SU-DHL-6 (cell line): Measurements from ENCODE around the gene ADCY5.

ENCODE experiments used
- H2AFZ ChIP-seq: fragments of 200-600 bp; sonication (generic); 2 replicates; pipeline ENCODE4 v1.6.1; 2014; ENCODE audit warnings: low read depth, mild to moderate bottlenecking, moderate library complexity, mixed read lengths, antibody characterized with exemption, low read length; ENCODE audit not compliant: severe bottlenecking
- H3F3A ChIP-seq: fragments of 200-600 bp; shearing (Covaris generic); 2 replicates; pipeline ENCODE4 v1.6.0; 2016; ENCODE audit warnings: antibody characterized with exemption, mild to moderate bottlenecking; ENCODE audit not compliant: insufficient read depth
- H3K27ac ChIP-seq: fragments of 200-600 bp; sonication (generic); 2 replicates; pipeline ENCODE4 v1.5.1; 2016; ENCODE audit warnings: low read depth, mild to moderate bottlenecking, low read length, moderate library complexity, mixed read lengths
- H3K27me3 ChIP-seq: fragments of 200-600 bp; sonication (generic), shearing (Covaris generic); 2 replicates; pipeline ENCODE4 v1.6.0; 2014; ENCODE audit warnings: mild to moderate bottlenecking, low read length
- H3K36me3 ChIP-seq: fragments of 200-600 bp; sonication (generic); 2 replicates; pipeline ENCODE4 v1.6.1; 2014; ENCODE audit warnings: mild to moderate bottlenecking, low read length, mixed read lengths
- H3K4me2 ChIP-seq: fragments of 300-600, 200-600 bp; shearing (Covaris generic), sonication (generic); 2 replicates; pipeline ENCODE4 v1.6.0; 2014; ENCODE audit warnings: low read length, low read depth, mild to moderate bottlenecking; ENCODE audit not compliant: poor library complexity, severe bottlenecking
- H3K4me3 ChIP-seq: fragments of 200-600 bp; sonication (generic); 2 replicates; pipeline ENCODE4 v1.5.1; 2014; ENCODE audit warnings: antibody characterized with exemption, low read length, mild to moderate bottlenecking, mixed read lengths; ENCODE audit not compliant: insufficient read depth, poor library complexity, severe bottlenecking
- H3K79me2 ChIP-seq: fragments of 200-600 bp; sonication (generic); 2 replicates; pipeline ENCODE4 v1.6.1; 2014; ENCODE audit warnings: mild to moderate bottlenecking, low read length, moderate library complexity; ENCODE audit not compliant: insufficient read depth
- H3K9ac ChIP-seq: fragments of 200-600 bp; sonication (generic); 2 replicates; pipeline ENCODE4 v1.7.0; 2014; ENCODE audit warnings: mild to moderate bottlenecking, low read length
- H3K9me2 ChIP-seq: fragments of 200-600 bp; sonication (generic); replicated peaks from 2 replicates; pipeline ENCODE4 v1.6.1; 2014; ENCODE audit warnings: low read length; ENCODE audit not compliant: insufficient read depth
- H3K9me3 ChIP-seq: fragments of 200-600 bp; sonication (generic); 2 replicates; pipeline ENCODE4 v1.6.1; 2014; ENCODE audit warnings: low read length, mixed read lengths; ENCODE audit not compliant: insufficient read depth
- H4K20me1 ChIP-seq: fragments of 200-600 bp; sonication (generic); 2 replicates; pipeline ENCODE4 v1.6.1; 2014; ENCODE audit warnings: low read depth, mild to moderate bottlenecking, antibody characterized with exemption, low read length, moderate library complexity, mixed read lengths
- CTCF ChIP-seq: fragments of 200-600 bp; sonication (generic); IDR thresholded peaks from one replicate; pipeline ENCODE4 v1.5.1; 2017; ENCODE audit warnings: antibody characterized with exemption, mild to moderate bottlenecking, low read length, moderate library complexity; ENCODE audit not compliant: insufficient read depth, poor library complexity, severe bottlenecking
- EZH2phosphoT487 ChIP-seq: fragments of 200-600 bp; sonication (generic), shearing (Covaris generic); conservative IDR thresholded peaks from 2 replicates; pipeline ENCODE4 v1.6.1; 2018; ENCODE audit warnings: mild to moderate bottlenecking, antibody characterized with exemption, low read length, moderate library complexity, mixed read lengths

Gene ADCY5

GRCh38 chr3:123272547-123272946 lies 176.3 kb downstream of the ADCY5 start:
- Histone ChIP-seq H4K20me1 (no peaks in the 10 kb centered on the region), H3K4me2 (no peak overlapping the region), H3K27me3 (no peaks in the 10 kb centered on the region), H3K9me3 (no peaks in the 10 kb centered on the region), H3K4me3 (no peak overlapping the region), H3F3A (no peaks in the 10 kb centered on the region), H3K36me3 (peaks cover 3% of the 10 kb centered on the region; the same call in 1 of the 2 replicates), H2AFZ (no peak overlapping the region), H3K27ac (no peak overlapping the region), H3K79me2 (no peaks in the 10 kb centered on the region), H3K9ac (no peak overlapping the region), H3K9me2 (no peaks in the 10 kb centered on the region)
- no peak for TF ChIP-seq CTCF
- TF ChIP-seq EZH2phosphoT487 = no peak

- no peaks in the 10 kb centered on the region for H3K9me3 ChIP-seq
- no peaks in the 10 kb centered on the region for H3K79me2 ChIP-seq
- H3K36me3 ChIP-seq = peaks cover 3% of the 10 kb centered on the region; the same call in 1 of the 2 replicates
- no peak overlapping the region for H2AFZ ChIP-seq
- H4K20me1 ChIP-seq = no peaks in the 10 kb centered on the region
- H3K27ac ChIP-seq = no peak overlapping the region
- no peak overlapping the region for H3K4me2 ChIP-seq
- H3K9me2 ChIP-seq = no peaks in the 10 kb centered on the region
- H3K4me3 ChIP-seq = no peak overlapping the region
- H3F3A ChIP-seq = no peaks in the 10 kb centered on the region
- no peak overlapping the region for H3K9ac ChIP-seq
- no peaks in the 10 kb centered on the region for H3K27me3 ChIP-seq
- no peak for TF ChIP-seq EZH2phosphoT487
- no peak for TF ChIP-seq CTCF
Observed at GRCh38 chr3:123271466-123272159, 177.3 kb downstream of the ADCY5 start.

GRCh38 chr3:123270818-123271217 lies 178.1 kb downstream of the ADCY5 start:
- no peaks in the 10 kb centered on the region for H4K20me1 ChIP-seq
- H3K9me2 ChIP-seq = no peaks in the 10 kb centered on the region
- H3K4me3 ChIP-seq = no peak overlapping the region
- H3K27ac ChIP-seq = no peak overlapping the region
- no peaks in the 10 kb centered on the region for H3K27me3 ChIP-seq
- H3K36me3 ChIP-seq = peaks cover 3% of the 10 kb centered on the region; the same call in 1 of the 2 replicates
- no peak overlapping the region for H3K4me2 ChIP-seq
- TF ChIP-seq EZH2phosphoT487 = no peak
- no peak for TF ChIP-seq CTCF
- H3K79me2 ChIP-seq = no peaks in the 10 kb centered on the region
- H3K9ac ChIP-seq = no peak overlapping the region
- no peaks in the 10 kb centered on the region for H3K9me3 ChIP-seq
- no peaks in the 10 kb centered on the region for H3F3A ChIP-seq
- H2AFZ ChIP-seq = no peak overlapping the region
